Effector memory CD8-positive, alpha-beta T cell (primary cell): ENCODE data around the gene TREH.
"Not testable (repeated sequence)": the region's sequence is repeated elsewhere in the genome, so short reads cannot be mapped to it uniquely, and the experiment has no call there.

ENCODE experiments used
- ATAC-seq: fragments of 150-1000 bp; cut with Tn5 transposase; replicated peaks from 2 replicates; pipeline ENCODE4 v1.10.0; 2021; ENCODE audit warnings: mild to moderate bottlenecking, moderate library complexity
- DNase-seq, 3 experiments: peaks; one replicate each; pipeline ENCODE4 v3.0.0; 2021
- H3K27ac Mint-ChIP-seq, 2 donors: one replicate each; pipeline ENCODE4 v1.8.0; 2022; ENCODE audit warnings: mild to moderate bottlenecking in 2 of 2, mixed read lengths in 2 of 2, moderate library complexity in 2 of 2
- H3K27me3 Mint-ChIP-seq, 2 donors: one replicate each; pipeline ENCODE4 v1.8.0; 2022; ENCODE audit warnings: mixed read lengths in 2 of 2
- H3K36me3 Mint-ChIP-seq: one replicate; pipeline ENCODE4 v1.8.0; 2022; ENCODE audit warnings: mild to moderate bottlenecking, moderate library complexity, mixed read lengths; ENCODE audit not compliant: insufficient read depth
- H3K4me1 Mint-ChIP-seq, 2 donors: one replicate each; pipeline ENCODE4 v1.8.0; 2022; ENCODE audit warnings: low read depth in 2 of 2, mixed read lengths in 2 of 2
- H3K4me3 Mint-ChIP-seq, 2 donors: one replicate each; pipeline ENCODE4 v1.8.0; 2022; ENCODE audit warnings: mild to moderate bottlenecking in 2 of 2, mixed read lengths in 2 of 2, moderate library complexity in 2 of 2
- H3K9me3 Mint-ChIP-seq, 2 donors: one replicate each; pipeline ENCODE4 v1.8.0; 2022; ENCODE audit warnings: mixed read lengths in 2 of 2

Gene TREH

GRCh38 chr11:118714416-118714815 is 35.0 kb upstream of the TREH start:
- not testable (repeated sequence) for H3K27ac Mint-ChIP-seq, H3K9me3 Mint-ChIP-seq, ATAC-seq, DNase-seq, H3K36me3 Mint-ChIP-seq, H3K4me1 Mint-ChIP-seq, H3K4me3 Mint-ChIP-seq, H3K27me3 Mint-ChIP-seq

DNA sequence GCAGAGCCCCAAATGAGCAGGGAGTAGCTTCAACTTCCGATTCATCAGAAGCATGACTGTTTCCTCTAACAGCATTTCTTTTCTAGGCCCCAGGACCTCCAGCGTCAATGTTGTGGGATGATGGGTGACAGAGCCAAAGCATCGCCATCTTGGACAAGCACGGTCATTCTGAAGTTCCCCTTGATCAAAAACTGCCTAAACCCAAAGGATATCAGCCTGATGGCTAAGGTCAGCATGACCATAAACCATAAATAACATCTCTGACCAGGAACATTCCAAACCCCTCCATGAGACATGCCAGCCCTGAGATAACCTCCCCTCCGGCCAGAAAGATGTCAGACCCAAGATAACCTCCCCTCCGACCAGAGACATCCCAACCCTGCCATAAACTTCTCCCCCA is 28.8 kb upstream of the TREH start:
- no peaks in the 10 kb centered on the region for H3K27me3 Mint-ChIP-seq
- H3K4me1 Mint-ChIP-seq = peaks cover 16 to 21% of the 10 kb centered on the region in 2 donors
- no peak overlapping the region for H3K27ac Mint-ChIP-seq
- DNase-seq (no peak), ATAC-seq (no peak)
- no peaks in the 10 kb centered on the region for H3K36me3 Mint-ChIP-seq
- no peaks in the 10 kb centered on the region for H3K9me3 Mint-ChIP-seq
- no peak overlapping the region for H3K4me3 Mint-ChIP-seq

DNA sequence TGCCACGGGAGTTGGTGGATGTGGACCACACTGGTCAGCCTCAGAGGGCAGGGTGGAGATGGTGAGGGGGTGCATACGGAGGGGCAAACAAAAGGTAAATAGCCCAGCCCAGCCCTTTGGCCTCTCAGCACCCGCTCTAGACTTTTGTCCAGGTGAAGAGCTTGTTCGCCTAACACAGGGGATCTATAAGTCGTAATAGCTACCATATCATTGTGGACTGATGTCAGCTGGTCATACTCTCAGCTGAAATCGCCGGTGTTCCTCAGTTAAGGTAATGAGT is 27.0 kb upstream of the TREH start:
- Mint-ChIP-seq H3K36me3 (no peaks in the 10 kb centered on the region), H3K9me3 (no peaks in the 10 kb centered on the region), H3K4me3 (no peak overlapping the region), H3K4me1 (peaks cover 16 to 21% of the 10 kb centered on the region in 2 donors), H3K27ac (no peak overlapping the region), H3K27me3 (no peaks in the 10 kb centered on the region)
- DNase-seq (no peak), ATAC-seq (no peak)

DNA sequence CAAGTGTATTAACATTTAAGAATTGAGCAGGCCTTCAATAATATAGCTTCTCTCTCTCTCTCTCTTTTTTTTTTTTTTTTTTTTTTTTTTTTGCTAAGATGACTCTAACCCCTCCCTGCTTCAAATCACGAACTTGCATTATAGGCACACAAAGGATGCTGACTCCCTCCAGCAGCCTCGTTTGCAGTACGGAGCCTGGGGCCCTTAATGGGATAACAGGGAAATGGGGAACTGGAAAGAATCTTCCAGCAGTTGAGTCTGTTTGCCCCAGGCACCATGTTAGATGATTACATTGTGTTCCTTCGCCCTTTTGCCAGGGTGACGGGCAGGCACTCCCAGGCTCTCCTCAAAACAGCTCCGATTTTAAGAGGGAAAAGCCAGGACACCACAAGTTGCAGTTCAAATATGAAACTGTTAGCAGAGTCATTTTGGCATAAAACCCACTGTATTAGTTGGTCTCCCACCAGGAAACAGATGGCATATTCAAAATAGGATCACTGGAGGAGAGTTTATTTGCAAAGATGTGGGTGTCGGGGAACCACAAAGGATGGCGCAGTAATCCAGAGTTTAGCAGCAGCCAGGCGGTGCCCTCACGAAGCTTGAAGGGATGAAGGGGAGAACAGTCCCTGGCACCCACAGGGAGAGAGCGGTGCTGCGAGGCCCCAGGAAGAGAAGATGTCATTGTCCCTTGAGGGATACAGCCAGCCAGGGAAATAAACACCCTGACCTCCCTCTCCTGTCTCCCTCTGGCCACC is 26.5 kb upstream of the TREH start:
- peaks cover 16 to 21% of the 10 kb centered on the region in 2 donors for H3K4me1 Mint-ChIP-seq
- no peak for ATAC-seq
- H3K27me3 Mint-ChIP-seq = no peaks in the 10 kb centered on the region
- H3K4me3 Mint-ChIP-seq = peak overlapping the region; percentile 49 to 71
- DNase-seq = no peak
- no peaks in the 10 kb centered on the region for H3K36me3 Mint-ChIP-seq
- H3K9me3 Mint-ChIP-seq = no peaks in the 10 kb centered on the region
- peak overlapping the region; percentile 89 to 90 for H3K27ac Mint-ChIP-seq

- no peaks in the 10 kb centered on the region for H3K27me3 Mint-ChIP-seq
- DNase-seq (peak; percentile 39 to 48 (median 45)), ATAC-seq (peak; percentile 81)
- peak overlapping the region; percentile 89 to 90 for H3K27ac Mint-ChIP-seq
- H3K4me1 Mint-ChIP-seq = peaks cover 20 to 24% of the 10 kb centered on the region in 2 donors
- H3K9me3 Mint-ChIP-seq = peaks cover 0 to 1% of the 10 kb centered on the region in 2 donors
- peak overlapping the region; percentile 71 for H3K4me3 Mint-ChIP-seq
- no peaks in the 10 kb centered on the region for H3K36me3 Mint-ChIP-seq
Measured at GRCh38 chr11:118705111-118705741, 25.8 kb upstream of the TREH start.

DNA sequence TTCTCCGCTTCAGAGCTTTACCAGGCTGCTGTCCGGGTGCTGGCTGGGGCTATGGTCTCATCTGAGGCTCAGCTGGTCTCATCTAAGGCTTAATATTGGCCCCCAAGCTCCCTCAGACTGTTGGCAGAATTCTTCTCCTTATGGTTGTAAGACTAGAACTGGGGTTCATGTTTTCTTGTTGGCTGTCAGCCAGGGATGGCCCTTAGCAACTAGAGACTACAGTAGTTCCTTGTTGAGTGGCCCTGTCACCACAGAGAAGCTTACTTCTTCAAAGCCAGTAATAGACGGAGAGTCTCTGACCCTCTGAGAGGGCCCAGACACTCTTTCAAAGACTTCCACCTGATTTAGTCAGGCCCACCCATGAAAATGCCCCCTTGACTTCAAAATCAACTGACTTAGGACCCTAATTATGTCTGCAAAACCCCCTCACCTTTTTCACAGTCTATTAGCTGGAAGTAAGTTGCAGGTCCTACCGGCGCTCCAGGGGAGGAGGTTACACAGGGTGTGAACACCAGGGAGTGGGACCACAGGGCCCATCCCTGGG is 24.2 kb upstream of the TREH start:
- Mint-ChIP-seq H3K4me3 (no peak overlapping the region), H3K36me3 (peaks cover 10% of the 10 kb centered on the region), H3K27me3 (no peaks in the 10 kb centered on the region), H3K27ac (peak overlapping the region in 1 of 2 donors; percentile 68), H3K9me3 (peaks cover 0 to 1% of the 10 kb centered on the region in 2 donors), H3K4me1 (peaks cover 31 to 38% of the 10 kb centered on the region in 2 donors)
- ATAC-seq (no peak), DNase-seq (no peak)

DNA sequence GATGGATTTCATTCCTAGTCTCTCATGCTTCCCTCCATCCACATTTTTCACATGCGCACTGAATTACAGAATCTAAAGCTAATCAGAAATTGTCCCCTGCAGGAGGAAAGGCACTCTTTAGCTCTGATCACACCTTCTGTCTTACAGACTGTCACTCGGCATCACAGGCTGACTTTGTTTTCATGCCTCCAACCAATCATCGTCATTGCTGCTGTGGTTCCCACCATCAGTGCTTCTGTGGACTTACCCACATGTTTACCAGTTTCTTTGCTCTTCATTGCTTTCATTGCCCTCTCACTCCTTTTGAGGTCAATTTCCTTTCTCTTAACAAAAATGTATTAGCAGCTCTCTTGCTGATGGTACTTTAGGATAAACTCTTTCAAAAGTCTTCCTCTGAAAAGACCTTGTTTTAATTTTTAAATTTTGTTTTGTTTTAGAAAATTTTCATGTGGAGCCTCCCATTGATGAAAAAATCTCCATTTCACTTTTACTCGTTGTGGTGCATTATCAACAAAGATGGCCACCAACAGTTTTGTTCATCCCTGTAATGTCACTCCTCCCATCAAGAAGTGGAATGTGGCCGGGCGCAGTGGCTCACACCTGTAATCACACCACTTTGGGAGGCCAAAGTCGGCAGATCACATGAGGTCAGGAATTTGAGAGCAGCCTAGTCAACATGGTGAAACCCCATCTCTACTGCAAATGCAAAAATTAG is 20.2 kb upstream of the TREH start:
- peak overlapping the region; percentile 92 to 98 for H3K27ac Mint-ChIP-seq
- H3K4me1 Mint-ChIP-seq = peaks cover 31 to 39% of the 10 kb centered on the region in 2 donors
- H3K9me3 Mint-ChIP-seq = peaks cover 0 to 1% of the 10 kb centered on the region in 2 donors
- H3K4me3 Mint-ChIP-seq = peak overlapping the region; percentile 64 to 77
- no peaks in the 10 kb centered on the region for H3K27me3 Mint-ChIP-seq
- DNase-seq = peak; percentile 70 to 73 (median 71)
- ATAC-seq = peak; percentile 94
- H3K36me3 Mint-ChIP-seq = peaks cover 21% of the 10 kb centered on the region

GRCh38 chr11:118697346-118697745 is 17.9 kb upstream of the TREH start:
- DNase-seq (no peak), ATAC-seq (no peak)
- Mint-ChIP-seq H3K36me3 (peaks cover 25% of the 10 kb centered on the region), H3K27me3 (no peaks in the 10 kb centered on the region), H3K4me3 (no peak overlapping the region), H3K4me1 (peaks cover 49 to 52% of the 10 kb centered on the region in 2 donors), H3K9me3 (peaks cover 0 to 1% of the 10 kb centered on the region in 2 donors), H3K27ac (peak overlapping the region in 1 of 2 donors; percentile 44)

DNA sequence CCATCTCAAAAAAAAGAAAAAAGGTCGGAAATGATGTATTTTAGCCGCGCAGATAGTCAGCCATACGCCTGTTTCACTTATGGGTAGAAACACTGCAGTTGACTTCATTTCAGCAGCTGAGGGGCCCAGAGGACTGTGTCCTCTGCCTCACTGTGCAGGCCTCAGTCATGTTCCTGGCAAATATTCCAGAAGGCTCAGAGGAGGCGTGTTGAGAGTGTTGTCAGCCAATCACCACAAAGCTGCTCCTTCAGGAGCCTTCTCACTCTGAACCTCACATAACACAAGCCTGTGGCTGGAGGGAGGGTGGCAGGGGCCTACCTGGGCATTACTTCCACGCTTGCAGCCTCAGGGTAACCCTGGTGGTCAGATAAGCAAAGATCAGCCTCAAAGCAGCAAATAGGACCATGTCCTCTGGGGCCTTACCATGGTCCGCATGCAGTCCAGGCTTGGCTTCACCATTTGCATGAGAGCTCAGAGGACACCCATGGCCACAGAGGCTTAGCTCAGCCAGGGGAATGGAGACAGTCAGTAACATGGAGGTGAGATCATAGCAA is 17.3 kb upstream of the TREH start:
- peaks cover 55 to 58% of the 10 kb centered on the region in 2 donors for H3K4me1 Mint-ChIP-seq
- DNase-seq (no peak), ATAC-seq (no peak)
- peaks cover 29% of the 10 kb centered on the region for H3K36me3 Mint-ChIP-seq
- H3K9me3 Mint-ChIP-seq = peaks cover 0 to 1% of the 10 kb centered on the region in 2 donors
- no peaks in the 10 kb centered on the region for H3K27me3 Mint-ChIP-seq
- peak overlapping the region in 1 of 2 donors; percentile 35 for H3K27ac Mint-ChIP-seq
- H3K4me3 Mint-ChIP-seq = no peak overlapping the region

- H3K4me3 Mint-ChIP-seq = peak overlapping the region in 1 of 2 donors; percentile 54
- H3K27me3 Mint-ChIP-seq = no peaks in the 10 kb centered on the region
- no peaks in the 10 kb centered on the region for H3K9me3 Mint-ChIP-seq
- peaks cover 24% of the 10 kb centered on the region for H3K36me3 Mint-ChIP-seq
- no peak for ATAC-seq
- DNase-seq = no peak
- peaks cover 62 to 63% of the 10 kb centered on the region in 2 donors for H3K4me1 Mint-ChIP-seq
- H3K27ac Mint-ChIP-seq = peak overlapping the region; percentile 49 to 64
Measured at GRCh38 chr11:118694771-118695170, 15.3 kb upstream of the TREH start.

DNA sequence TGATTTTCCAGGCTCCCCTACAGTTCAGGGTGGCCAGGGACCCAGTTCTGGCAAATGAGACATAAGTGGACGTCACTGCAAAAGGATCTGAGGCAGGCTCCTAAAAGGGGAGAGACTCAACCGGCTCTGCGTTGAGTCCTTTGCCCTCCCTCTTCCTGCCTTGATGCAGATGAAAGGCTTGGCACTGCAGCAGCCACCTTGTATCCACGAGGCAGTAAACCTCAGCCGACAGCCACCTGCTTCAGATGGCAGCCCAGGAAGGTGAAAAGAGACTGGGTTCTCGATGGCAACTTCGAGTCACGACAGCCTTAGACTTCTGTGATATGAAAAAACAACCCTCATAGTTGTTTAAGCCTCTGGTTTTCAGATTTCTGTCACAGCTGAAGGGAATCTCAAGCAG is 14.7 kb upstream of the TREH start:
- Mint-ChIP-seq H3K4me3 (no peak overlapping the region), H3K27ac (peak overlapping the region; percentile 64 to 74)

GRCh38 chr11:118691926-118692830 is 12.7 kb upstream of the TREH start:
- Mint-ChIP-seq H3K27ac (peak overlapping the region; percentile 74 to 93), H3K27me3 (peaks cover 0 to 10% of the 10 kb centered on the region in 2 donors), H3K36me3 (peaks cover 13% of the 10 kb centered on the region), H3K4me1 (peaks cover 51 to 58% of the 10 kb centered on the region in 2 donors), H3K9me3 (no peaks in the 10 kb centered on the region), H3K4me3 (peak overlapping the region; percentile 74 to 79)
- peak; percentile 71 to 77 (median 77) for DNase-seq
- peak; percentile 80 for ATAC-seq

More for the DNA sequence above, 14.7 kb upstream of the TREH start:
- no peak for DNase-seq
- Mint-ChIP-seq H3K9me3 (no peaks in the 10 kb centered on the region), H3K4me1 (peaks cover 58 to 59% of the 10 kb centered on the region in 2 donors), H3K36me3 (peaks cover 19% of the 10 kb centered on the region), H3K27me3 (no peaks in the 10 kb centered on the region)
- ATAC-seq = no peak
